ENCODE data around the gene BTBD16. TPM values are rescaled to one million over a fixed set of nuclear protein-coding genes. Genes with fewer than 3 reads are reported as not detected.

Gene BTBD16
- total and polyA plus RNA-seq, 2 of the 13 experiments (the other 11 are each of a cell fraction or from before 2014, with no cell fraction given) = 5.0 to 11.9 TPM

GRCh38 chr10:122245136-122245535, 26.0 kb upstream of the BTBD16 start (continued):
- no peak for TF ChIP-seq NCOR1 (IDR thresholded peaks at IDR 0.05; ENCODE audit: borderline replicate concordance, low read length)

GRCh38 chr10:122245897-122246296, 25.2 kb upstream of the BTBD16 start:
- ChIA-PET CTCF (ENCODE audit: low intra/inter-chr PET ratio, low total read pairs) (no interaction called here), POLR2A (no interaction called here)
- H3K9me3 ChIP-seq (ENCODE audit: low read length) = no peaks in the 10 kb centered on the region
- no peak overlapping the region for H3K27ac ChIP-seq (ENCODE audit: extremely low read length, insufficient read depth, low read length)
- FAIRE-seq = no peak
- no peaks in the 10 kb centered on the region for H3K79me2 ChIP-seq (ENCODE audit: insufficient read depth, low read length)
- WGBS (ENCODE audit: low lambda C conversion rate) = 94% methylated on average over 5 of the region's 11 CpGs
- H2AFZ ChIP-seq (ENCODE audit: low read length) = no peak overlapping the region
- in situ Hi-C loops (cut with HindIII; ENCODE audit: extremely low pct_ligation_motif_present, low pct_unique_long_range_greater_than_20kb) = no loop called here
- no peaks in the 10 kb centered on the region for H3K27me3 ChIP-seq (ENCODE audit: control insufficient read depth in 1 of 2, insufficient read depth in 2 of 2, low read length in 2 of 2)
- no peak for TF ChIP-seq ZNF510 (CRISPR knock-in tag; IDR thresholded peaks at IDR 0.05; ENCODE audit: low read depth)
- no peak for TF ChIP-seq PHF21A (CRISPR knock-in tag; IDR thresholded peaks at IDR 0.05)
- TF ChIP-seq SSRP1 (CRISPR knock-in tag; IDR thresholded peaks at IDR 0.05) = no peak
- ATAC-seq = no peak
- no peak overlapping the region for H3K4me2 ChIP-seq (ENCODE audit: low read depth, low read length)
- H4K20me1 ChIP-seq (ENCODE audit: insufficient read depth, low read length) = no peaks in the 10 kb centered on the region
- no peaks in the 10 kb centered on the region for H3K4me1 ChIP-seq (ENCODE audit: insufficient read depth, low read length)
- no TSS peak for BruUV-seq (replicated peaks)
- H3K9ac ChIP-seq (ENCODE audit: insufficient read depth, low read depth, low read length) = no peak overlapping the region
- intact Hi-C loops (cut with micrococcal nuclease; ENCODE audit: unreplicated experiment) = no loop called here
- DNase-seq (ENCODE audit: low spot score) = no peak
- H3K36me3 ChIP-seq (replicated peaks in 1 of 2; ENCODE audit: control insufficient read depth in 1 of 2, insufficient read depth in 2 of 2, low read length in 2 of 2) = peaks cover 10 to 26% of the 10 kb centered on the region in 2 experiments
- H3K4me3 ChIP-seq (replicated peaks in 1 of 3; ENCODE audit: insufficient read depth in 1 of 3, low read depth in 2 of 3, low read length in 3 of 3) = no peak overlapping the region

GRCh38 chr10:122246830-122247520, 24.1 kb upstream of the BTBD16 start:
- H3K9ac ChIP-seq (ENCODE audit: insufficient read depth, low read depth, low read length) = no peak overlapping the region
- no peaks in the 10 kb centered on the region for H4K20me1 ChIP-seq (ENCODE audit: insufficient read depth, low read length)
- BruUV-seq (replicated peaks) = no TSS peak
- intact Hi-C loops (cut with micrococcal nuclease; ENCODE audit: unreplicated experiment) = no loop called here
- WGBS (ENCODE audit: low lambda C conversion rate) = 93% methylated on average over 6 of the region's 11 CpGs
- no peak overlapping the region for H2AFZ ChIP-seq (ENCODE audit: low read length)
- H3K36me3 ChIP-seq (replicated peaks in 1 of 2; ENCODE audit: control insufficient read depth in 1 of 2, insufficient read depth in 2 of 2, low read length in 2 of 2) = peaks cover 4 to 16% of the 10 kb centered on the region in 2 experiments; a peak in 4 of 5 replicates
- H3K9me3 ChIP-seq (ENCODE audit: low read length) = no peaks in the 10 kb centered on the region
- H3K27ac ChIP-seq (ENCODE audit: extremely low read length, insufficient read depth, low read length) = no peak overlapping the region
- ChIA-PET CTCF (ENCODE audit: low intra/inter-chr PET ratio, low total read pairs) (no interaction called here), POLR2A (no interaction called here)
- H3K4me2 ChIP-seq (ENCODE audit: low read depth, low read length) = no peak overlapping the region
- no peak for DNase-seq (ENCODE audit: low spot score)
- H3K79me2 ChIP-seq (ENCODE audit: insufficient read depth, low read length) = no peaks in the 10 kb centered on the region
- H3K27me3 ChIP-seq (ENCODE audit: control insufficient read depth in 1 of 2, insufficient read depth in 2 of 2, low read length in 2 of 2) = no peaks in the 10 kb centered on the region; a peak in 1 of 5 replicates
- no peaks in the 10 kb centered on the region for H3K4me1 ChIP-seq (ENCODE audit: insufficient read depth, low read length)
- no peak for ATAC-seq
- no peak overlapping the region for H3K4me3 ChIP-seq (replicated peaks in 1 of 3; ENCODE audit: insufficient read depth in 1 of 3, low read depth in 2 of 3, low read length in 3 of 3)
- no peak for TF ChIP-seq CCDC6 (CRISPR knock-in tag; IDR thresholded peaks at IDR 0.05)
- no peak for TF ChIP-seq HNF4A (CRISPR knock-in tag; IDR thresholded peaks at IDR 0.05)
- no peak for TF ChIP-seq HES4 (CRISPR knock-in tag; IDR thresholded peaks at IDR 0.05; ENCODE audit: borderline replicate concordance)
- FAIRE-seq = no peak
- in situ Hi-C loops (cut with HindIII; ENCODE audit: extremely low pct_ligation_motif_present, low pct_unique_long_range_greater_than_20kb) = no loop called here

Measured in HepG2 (cell line).